HG03439 (cell line): ENCODE results near the gene ZNF699.
"Not testable (repeated sequence)": the region's sequence is repeated elsewhere in the genome, so short reads cannot be mapped to it uniquely, and the experiment has no call there.

ENCODE experiments used
- ATAC-seq: cut with Tn5 transposase; IDR thresholded peaks from one replicate; pipeline ENCODE4 v1.9.1; 2021; ENCODE audit warnings: mild to moderate bottlenecking, moderate library complexity; ENCODE audit not compliant: unreplicated experiment

ZNF699 gene

DNA sequence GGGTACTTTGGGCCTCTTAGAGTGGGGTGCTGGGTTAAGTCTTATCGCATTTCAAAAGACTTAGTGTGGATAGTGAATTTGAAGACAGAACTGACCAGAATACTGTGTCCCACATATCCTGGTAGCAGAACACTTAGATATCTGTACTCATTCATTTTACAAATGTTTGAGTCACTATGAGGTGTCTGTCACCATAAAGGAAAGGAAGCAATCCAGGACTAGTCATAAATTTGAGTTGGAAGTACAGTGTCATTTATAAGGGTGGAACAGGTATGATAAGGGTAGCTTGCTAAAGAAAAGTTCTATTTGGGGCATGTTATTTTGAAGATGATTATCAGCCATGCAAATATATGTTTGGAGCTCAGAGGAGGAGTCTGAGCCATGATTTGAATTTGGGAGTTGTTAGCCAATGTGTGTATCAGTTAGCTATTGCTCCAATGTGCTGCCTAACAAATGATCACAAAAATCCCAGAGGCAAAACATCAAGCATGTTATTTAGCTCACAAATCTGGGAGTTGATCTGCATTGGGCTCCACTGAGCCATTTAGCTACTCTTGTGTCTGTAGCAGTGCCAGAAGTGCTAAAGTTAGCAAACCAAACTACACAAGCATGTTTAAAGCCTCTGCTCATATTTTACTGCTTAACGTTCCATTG is 20.3 kb downstream of the ZNF699 start:
- ATAC-seq, result no peak

DNA sequence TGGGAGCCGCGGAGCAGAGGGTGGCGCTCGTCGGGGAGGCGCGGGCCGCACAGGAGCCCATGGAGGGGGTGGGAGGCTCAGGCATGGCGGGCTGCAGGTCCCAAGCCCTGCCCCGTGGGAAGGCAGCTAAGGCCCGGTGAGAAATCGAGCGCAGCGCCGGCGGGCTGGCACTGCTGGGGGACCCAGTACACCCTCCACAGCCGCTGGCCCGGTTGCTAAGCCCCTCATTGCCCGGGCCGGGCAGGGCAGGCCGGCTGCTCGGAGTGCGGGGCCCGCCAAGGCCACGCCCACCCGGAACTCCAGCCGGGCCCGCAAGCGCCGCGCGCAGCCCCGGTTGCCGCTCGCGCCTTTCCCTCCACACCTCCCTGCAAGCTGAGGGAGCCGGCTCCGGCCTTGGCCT is 26.2 kb downstream of the ZNF699 start:
- not testable (repeated sequence) for ATAC-seq

GRCh38 chr19:9251236-9251635 is 58.4 kb downstream of the ZNF699 start:
- no peak for ATAC-seq

GRCh38 chr19:9250630-9251029 is 59.0 kb downstream of the ZNF699 start, which contains the start of gene OR7E24:
Gene OR7E24, plus strand, starts transcription at chr19:9250930. Its CDS starts 114 bp downstream, at chr19:9251044.
- ATAC-seq, result no peak
